Urothelium cell line (cell line): ENCODE results near the gene RASA3.

Experiments used
- DNase-seq: peaks from one replicate; pipeline ENCODE4 v3.0.0; 2011; ENCODE audit warnings: low spot score, mixed read lengths
- FAIRE-seq: peaks from 2 replicates; lab custom pipeline; 2011; peaks lifted over from hg19 to GRCh38; lab: Jason Lieb, UNC

Gene RASA3

DNA sequence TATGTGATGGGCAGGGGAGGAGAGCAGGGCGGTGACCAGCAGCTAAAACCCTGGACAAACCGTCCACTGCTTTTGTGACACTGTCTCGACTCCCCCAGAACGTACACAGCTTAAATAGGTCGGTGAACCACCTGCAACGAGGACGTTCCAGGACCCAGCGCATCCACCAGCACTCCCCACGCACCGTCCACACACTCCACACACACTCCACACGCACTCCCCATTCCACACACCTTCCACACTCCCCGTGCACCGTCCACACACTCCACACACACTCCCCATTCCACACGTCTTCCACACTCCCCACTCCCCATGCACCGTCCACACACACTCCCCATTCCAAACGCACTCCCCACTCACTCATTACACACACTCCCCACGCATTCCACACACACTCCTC, 120.3 kb downstream of the RASA3 start:
- FAIRE-seq (no peak), DNase-seq (no peak)

DNA sequence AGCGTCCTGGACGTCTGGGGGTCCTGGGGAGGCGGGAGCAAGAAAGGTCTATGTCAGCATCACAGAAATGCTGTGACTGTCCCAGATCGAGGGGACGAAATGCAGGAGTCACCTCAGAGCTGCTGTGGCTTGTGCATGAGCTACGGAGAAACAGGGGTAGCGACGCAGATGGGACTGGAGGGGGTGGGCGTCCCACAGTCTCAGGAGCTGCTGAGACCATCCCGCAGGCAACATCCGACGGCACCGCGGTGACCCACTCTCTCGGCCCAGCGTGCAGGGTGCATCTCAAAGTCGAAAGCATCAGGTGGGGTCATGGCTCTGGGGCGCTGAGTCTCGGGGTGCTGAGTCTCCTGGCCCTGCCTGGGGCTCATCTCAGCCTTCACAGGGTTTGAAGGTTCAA, 121.2 kb downstream of the RASA3 start:
- FAIRE-seq: no peak
- DNase-seq: no peak

DNA sequence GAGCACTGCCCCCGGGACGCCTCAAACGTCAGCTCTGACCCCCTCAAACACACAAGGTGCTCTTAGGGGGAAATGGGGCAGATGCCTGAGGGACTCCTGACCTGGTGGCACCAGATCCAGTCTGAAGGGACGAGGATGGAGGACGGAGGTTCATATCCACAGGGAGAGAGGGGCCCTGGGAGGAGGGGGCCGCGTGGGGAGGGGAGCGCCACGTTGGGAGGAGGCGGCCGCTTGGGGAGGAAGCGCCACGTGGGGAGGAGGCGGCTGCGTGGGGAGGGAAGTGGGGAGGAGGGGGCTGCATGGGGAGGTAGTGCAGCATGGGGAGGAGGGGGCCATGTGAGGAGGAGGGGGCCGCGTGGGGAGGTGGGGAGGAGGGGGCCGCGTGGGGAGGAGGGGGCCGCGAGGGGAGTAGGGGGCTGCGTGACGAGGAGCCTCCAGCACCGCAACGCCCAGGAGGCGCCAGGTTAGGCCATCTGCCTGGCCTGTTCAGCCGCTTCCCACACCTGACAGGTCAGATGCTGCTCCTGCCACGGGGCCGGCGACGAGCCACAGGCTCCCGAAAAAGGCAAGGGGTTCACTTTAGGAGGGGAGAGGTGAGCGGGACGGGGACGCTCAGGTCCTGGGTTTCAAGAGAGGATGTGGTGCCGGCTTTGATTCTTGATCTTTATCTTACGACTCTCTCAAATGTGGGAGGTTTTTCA, 121.9 kb downstream of the RASA3 start:
- FAIRE-seq (no peak), DNase-seq (no peak)

DNA sequence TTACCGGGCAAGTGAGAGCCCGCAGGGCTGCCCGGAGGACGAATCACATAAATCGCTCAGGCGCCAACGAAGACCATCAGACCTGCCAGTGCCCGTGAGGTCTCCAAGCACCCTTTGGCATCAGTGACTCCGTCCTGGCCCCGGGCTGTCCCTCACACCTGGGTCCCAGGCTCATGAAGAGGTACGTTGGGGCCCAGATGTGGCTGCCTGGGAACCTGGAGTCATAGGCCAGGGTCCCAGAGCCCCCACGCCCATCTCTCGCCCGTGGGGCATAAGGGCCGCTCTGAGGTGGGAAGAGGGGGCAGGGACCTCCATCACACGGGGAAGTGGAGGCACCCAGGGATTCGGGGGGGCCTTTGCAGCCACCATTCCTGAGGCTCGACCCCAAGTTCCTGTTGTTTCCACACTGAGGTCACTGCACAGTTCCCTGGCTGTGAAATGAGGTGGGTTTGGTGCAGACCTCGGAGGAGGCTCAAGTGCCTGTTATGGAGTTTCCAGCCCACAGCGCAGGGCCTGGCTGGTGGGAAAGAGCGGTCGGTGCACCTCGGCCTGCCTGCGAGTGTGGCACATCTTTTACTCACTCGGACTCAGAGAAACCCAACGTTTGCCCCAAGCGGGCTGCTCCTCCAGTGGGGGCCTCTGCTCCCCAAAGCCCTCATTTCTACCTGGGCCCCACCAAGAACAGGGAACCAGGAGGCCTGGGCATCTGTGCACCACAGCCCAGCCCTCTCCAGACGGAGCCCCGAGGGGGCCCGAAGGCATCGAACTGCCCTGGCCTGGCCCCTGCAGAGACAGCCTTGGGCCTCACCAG, 122.6 kb downstream of the RASA3 start:
- DNase-seq (no peak), FAIRE-seq (no peak)

DNA sequence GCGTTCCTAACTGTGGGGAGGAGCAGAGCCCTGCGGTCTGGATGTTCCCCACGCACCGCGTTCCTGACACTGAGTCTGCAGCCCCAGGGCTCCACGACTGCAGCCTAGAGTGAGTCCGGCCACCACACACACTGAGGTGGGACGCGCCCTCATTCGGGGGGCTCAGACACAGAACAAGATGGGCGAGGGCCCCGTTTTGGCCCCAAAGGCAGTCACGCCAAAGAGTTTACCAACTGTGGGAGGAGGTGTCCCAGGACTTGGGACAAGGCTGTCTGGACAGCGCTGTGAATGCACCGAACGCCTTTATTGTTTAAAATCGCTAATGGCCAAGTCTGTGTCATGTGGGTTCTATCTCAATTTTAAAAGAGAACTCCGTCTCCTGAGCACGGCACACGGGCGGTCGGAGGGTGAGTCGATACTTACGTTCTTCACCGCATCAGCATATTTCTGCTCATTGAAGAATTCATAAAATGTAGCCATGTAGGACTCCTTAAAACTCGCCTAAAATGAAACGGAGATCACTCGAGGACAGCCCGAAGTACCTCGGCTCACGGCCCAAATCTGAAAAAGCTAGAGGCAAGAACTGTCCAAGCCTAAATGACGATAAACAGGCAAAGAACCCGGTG, 123.3 kb downstream of the RASA3 start:
- no peak for FAIRE-seq
- DNase-seq: no peak

DNA sequence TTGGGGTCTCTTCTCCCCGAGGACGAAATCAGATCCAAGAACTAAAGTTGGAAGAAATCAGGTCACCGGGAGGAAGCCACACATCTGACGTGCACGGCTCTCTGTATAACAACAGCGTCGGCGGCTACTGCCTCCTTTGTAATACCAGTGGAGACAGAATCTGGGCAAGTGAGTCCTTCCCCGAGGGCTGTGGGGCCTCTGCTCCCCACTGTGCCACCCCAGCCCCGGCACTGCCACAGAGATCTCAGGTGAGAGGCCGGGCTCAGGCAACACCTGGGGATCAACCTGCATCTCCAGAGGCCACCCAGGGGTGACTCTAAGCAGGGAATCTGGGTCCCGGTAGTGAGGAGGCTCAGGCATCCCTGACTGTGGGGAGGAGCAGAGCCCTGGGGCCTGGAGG, 124.9 kb downstream of the RASA3 start:
- no peak for FAIRE-seq
- no peak for DNase-seq

DNA sequence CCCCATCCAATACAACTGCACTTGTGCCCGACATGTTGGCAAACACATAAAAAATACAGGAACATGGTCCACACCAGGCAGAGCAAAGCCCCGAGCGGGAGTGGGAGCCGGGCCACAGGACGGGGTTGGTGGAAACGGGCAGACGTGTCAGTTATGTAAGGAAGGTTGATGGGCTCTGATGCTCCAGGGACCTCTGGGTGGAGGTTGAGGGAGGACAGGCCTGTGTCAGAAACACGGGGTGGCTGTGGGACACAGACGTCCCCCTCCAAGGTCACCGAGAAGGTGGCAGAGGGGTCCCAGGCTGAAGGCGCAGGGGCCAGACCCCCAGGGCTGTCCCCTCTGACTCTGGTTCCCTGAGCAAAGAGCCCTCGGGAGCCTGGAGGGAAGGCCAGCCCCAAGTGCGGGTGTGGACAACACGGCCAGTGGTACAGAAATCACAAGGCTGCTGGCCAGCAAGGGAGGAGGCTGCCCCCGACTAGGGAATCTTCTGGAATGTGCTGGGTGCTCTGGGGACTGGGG, 127.2 kb downstream of the RASA3 start:
- FAIRE-seq: no peak

DNA sequence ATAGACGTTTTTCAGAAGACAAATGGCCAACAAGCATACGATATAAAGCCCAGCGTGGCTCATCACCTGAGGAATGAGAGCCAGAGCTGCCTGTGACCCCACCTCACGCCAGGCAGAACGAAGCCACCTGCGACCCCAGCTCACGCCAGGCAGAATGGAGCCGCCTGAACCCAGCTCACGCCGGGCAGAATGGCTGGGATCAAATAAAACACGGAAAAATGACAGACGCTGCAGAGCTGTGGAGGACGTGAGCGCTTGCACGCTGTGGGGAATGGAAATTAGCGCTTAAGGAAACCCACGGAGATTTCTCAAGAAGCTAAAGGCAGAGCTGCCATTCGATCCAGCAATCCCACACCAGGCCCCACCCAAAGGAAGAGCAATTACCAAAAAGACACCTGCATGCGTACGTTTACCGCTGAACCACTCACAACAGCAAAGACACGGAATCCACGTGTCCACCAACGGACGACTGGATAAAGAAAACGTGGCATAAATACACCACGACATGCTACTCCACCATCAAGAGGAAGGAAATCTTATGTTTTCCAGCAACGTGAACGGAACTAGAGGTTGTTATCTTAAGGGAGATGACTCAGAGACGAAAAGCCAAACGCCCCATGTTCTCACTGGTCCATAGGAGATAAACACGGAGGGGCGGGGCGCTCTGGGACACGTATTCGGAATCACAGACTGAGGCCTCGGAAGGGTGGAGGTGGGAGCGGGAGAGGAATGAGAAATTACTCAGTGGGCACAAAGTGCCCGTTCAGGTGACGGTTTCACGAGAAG, 127.8 kb downstream of the RASA3 start:
- no peak for FAIRE-seq
- no peak for DNase-seq

More for the DNA sequence above, 127.2 kb downstream of the RASA3 start:
- DNase-seq: no peak

DNA sequence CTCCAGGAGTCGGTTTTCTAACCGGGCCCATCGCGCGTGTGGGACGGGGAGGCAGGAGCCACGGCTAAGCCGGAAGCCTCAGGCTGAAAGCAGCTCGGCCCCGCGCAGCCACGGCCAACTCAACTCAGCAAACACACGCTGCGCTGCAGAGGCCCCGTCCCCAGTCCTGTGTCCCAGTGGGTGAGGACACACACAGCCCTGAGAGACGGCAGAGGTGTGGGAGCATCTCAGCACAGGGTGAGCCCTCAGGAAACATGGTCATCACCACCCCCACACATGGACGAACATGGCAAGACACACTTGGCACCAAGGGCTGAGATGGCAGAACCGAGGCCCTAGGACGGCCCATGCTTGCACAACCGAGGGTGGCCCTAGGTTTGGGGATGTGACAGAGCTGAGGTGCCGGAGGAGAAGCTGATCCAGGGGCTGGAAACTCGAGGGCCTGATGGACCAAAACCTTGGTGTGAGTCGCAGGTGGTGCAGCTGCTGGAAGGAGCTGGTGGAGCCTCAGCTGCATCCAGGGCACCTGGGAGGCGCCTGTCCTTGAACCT, 129.6 kb downstream of the RASA3 start:
- no peak for DNase-seq
- no peak for FAIRE-seq

DNA sequence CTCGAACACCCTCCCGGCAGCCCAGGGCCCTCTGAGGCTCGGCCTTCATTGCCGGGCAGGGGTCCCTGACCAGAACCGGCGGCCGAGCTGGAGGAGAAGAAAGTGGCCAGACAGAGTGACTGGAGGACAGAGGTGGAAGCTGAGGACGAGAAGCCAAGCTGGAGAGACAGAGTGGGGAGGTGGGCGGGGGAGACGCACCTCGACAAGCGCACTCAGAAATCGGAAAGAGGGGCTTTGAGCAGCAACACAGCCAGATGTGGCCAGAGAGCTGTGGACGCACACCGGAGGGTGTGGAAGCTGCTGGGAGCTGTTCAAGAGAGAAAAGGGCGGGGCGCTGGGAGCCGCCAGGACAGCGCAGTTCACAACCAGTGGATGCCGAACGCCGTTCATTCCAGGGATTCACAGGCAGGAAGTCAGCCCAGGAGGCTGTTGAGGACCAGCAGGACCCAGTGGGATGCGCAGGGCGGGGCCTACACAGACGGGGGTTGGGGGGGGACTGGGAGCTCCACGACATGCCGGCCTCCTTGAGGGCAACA, 130.3 kb downstream of the RASA3 start:
- FAIRE-seq: no peak

DNA sequence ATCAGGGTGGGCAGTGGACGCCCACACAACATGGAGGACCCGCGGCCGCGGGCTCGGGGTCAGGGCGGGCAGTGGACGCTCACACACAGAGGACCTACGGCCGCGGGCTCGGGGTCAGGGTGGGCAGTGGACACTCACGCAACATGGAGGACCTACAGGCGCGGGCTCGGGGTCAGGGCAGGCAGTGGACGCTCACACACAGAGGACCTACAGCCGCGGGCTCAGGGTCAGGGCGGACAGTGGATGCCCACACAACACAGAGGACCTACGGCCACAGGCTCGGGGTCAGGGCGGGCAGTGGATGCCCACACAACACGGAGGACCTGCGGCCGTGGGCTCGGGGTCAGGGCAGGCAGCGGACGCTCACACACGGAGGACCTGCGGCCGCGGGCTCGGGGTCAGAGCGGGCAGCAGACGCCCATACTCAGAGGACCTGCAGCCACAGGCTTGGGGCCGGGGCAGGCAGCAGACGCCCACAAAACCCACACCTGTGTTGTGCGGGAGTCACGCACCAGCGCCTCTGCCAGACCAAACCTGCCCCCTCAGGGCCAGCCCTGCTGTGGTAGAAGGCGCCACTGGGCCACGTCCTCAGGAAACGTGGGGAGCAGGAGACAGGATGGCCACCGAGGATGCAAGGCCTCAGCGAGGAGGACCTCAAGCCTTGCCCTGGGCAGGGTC, 131.0 kb downstream of the RASA3 start:
- FAIRE-seq (no peak), DNase-seq (no peak)

More for the DNA sequence above, 130.3 kb downstream of the RASA3 start:
- DNase-seq: no peak

DNA sequence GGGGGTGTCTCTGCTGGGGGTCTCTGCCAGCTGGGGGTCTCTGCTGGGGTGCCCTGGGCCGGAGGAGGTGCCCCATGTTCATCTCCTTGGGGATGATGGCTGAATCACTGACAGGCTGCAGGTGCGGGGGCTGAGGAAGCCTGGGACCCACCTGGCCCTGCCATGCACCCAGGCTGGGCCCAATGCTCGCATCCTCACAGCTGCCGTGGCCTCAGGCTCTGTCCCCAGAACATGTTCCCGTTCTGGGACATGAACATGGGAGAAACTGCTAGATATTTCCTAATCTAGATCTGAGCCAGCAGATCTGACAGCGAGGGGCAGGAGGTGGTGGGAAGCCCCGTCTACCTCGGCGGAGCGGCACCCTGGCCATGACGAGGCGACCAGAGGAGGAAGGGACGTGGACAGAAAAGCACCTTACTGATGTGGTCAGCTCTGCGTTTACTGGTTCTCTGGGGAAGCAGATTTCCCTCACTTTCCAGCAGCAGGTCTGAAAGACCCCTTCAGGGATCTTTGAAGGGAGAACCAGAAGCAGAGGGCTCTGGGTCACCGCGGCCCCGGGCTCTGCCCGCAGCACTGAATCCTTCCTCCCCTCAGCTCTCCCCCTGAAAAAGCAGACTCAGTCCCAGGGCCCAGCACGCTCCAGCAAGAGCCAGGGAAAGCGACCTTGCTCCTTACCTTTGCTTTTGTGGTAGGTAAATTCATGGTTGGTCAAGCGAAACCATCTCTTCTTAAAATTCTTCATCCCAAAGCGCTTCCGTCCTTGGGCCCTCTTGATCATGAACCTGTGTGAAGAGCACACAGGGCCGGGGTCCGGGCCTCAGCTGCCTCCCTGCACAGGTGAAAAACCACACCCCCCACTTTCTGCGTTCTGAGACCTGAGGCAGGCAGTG, 132.0 kb downstream of the RASA3 start:
- FAIRE-seq: no peak
- DNase-seq: no peak

DNA sequence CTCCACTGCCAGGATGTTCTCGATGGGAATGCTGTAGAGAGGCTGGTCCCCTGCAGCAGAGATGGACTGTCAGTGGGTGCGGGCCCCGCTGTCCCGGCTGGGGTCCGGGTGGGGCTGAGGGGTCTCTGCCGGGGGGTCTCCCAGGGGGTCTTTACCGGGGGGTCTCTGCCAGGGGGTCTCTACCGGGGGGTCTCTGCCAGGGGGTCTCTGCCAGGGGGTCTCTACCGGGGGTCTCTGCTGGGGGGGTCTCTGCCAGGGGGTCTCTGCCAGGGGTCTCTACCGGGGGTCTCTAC, 132.9 kb downstream of the RASA3 start:
- DNase-seq (no peak), FAIRE-seq (no peak)

DNA sequence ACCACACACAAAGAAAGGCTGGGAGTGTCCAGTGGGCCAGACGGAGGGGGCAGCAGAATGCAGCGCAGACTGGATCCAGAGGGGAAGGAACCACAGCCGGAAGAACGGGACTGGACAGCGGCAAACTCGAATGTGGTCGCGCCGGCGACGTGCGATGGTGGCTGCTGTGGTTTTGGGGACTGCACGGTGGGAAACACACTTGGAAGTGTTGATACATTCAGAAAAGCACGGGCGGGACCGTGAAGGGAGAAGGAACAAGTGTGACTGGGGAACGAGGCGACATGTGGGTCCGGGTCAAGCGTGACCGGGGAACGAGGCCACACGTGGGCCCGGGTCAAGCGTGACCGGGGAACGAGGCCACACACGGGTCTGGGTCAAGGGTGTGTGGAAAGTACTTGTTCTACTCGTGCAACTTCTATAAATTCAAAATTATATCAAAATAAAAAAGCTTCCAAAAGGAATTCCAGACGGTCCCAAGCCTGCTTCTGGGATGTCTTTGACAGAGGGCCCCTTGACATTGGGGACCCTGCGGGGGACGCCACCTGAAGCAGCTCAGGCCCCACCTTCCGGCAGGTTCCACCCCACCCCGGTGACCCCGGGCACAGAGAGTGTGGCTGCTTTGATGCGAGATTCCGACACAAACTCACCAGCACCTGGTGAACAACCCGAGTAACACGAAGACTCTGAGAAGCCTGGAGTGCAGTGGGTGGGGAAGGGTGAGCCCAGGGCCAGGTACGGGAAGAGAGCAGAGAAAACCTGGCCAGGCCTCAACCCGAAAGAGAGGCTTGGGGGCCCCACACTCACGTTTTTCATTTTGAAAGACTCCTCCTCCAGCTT, 133.4 kb downstream of the RASA3 start:
- DNase-seq: no peak
- FAIRE-seq: peak; percentile 50

DNA sequence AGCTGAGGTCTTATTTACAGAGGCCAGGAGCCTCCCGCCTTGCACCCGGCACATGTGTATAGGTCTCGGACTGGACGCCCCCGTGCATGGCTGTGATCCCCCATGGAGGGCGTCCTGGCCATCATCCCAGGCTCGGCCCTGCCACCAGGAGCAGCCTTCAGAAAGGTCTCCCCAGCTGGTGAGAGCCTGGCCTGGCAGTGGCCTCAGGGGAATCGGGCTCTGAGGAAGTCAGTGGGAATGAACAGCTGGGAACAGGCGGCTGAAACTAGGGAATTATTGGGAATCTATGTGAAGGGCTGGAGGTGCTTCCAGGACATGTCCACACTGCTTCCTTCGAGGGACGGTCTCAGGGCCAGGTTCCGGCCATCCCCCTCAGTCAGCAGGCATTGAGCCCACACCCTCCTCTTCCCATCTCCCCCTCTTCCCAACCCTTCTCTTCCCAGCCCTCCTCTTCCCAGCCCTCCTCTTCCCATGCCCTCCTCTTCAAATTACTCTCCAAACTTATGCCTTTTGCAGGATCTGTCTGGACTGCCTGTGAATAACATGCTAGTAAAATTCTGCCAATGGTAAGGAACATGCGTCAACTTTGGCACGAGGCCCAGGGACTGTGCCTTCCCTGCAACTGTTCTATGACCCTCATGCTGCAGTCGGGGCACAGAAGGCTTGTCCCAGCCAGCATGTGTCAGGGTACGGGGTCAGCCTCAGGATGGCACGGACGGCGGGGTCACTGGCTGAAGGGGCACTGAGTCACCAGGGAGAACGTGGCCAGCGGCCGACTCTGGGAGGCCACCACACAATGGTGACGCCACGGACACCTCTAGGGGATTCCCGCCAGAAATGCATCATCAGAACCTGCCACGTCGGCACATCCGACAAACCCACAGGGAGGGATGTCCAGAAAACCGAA, 134.3 kb downstream of the RASA3 start:
- FAIRE-seq (no peak), DNase-seq (no peak)

DNA sequence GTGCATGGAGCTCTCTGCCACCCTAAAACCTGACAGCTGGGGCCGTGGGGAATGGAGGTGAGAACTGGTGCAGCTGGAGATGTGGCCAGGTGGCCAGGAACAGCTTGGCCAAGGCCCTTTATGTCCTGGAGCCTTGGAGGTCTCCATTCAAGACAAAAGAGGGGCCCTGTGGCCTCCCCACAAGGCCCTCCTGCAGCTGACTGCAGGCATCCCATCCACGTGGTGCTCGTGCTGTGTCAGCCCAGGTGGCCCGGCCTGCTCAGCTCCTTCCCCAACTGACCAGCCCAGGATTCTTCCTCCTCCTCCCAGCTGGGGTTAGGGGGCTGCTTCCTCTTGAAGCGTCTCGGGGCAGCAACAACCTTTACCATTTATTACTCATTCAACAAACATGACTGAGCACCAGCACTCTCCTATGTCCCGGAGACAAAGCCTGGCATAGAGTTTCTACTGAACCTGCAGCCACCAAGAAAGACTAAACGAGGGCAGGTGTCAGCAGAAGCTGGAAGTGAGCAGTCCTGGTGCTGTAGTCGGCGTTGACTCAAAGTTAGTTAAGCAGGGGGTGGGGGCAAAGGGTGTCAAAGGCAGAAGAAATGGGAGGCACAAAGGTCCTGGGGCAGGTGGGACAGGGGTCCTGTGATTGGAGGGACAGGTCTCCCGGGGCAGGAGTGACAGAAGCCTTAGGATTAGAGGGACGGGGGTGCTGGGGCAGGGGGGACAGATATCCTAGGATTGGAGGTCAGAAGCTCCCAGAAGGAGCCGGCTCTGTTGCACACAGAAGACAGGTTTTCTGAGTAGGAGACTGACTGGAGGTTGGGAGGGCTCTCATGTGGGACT, 135.3 kb downstream of the RASA3 start:
- FAIRE-seq (no peak), DNase-seq (no peak)
